Muscle layer of duodenum (tissue), 2 donors: ENCODE measurements around the gene CDC20B.
"Not testable (repeated sequence)": the region's sequence is repeated elsewhere in the genome, so short reads cannot be mapped to it uniquely, and the experiment has no call there.

Experiments
- H3K27ac ChIP-seq: one replicate; pipeline ENCODE4 v1.7.0; 2013; ENCODE audit warnings: mild to moderate bottlenecking, low read length
- H3K27me3 ChIP-seq: one replicate; pipeline ENCODE4 v1.7.0; 2013; ENCODE audit warnings: low read depth, mild to moderate bottlenecking, control low read depth, low read length
- H3K36me3 ChIP-seq, 2 donors: one replicate each; pipeline ENCODE4 v1.7.0; 2013; ENCODE audit warnings: low read length in 2 of 2, control low read depth in 1 of 2, mild to moderate bottlenecking in 1 of 2; ENCODE audit not compliant: insufficient read depth in 2 of 2, control insufficient read depth in 1 of 2
- H3K4me1 ChIP-seq, 2 donors: one replicate each; pipeline ENCODE4 v1.7.0; 2013; ENCODE audit warnings: low read length in 2 of 2, mild to moderate bottlenecking in 2 of 2, control low read depth in 1 of 2, moderate library complexity in 1 of 2; ENCODE audit not compliant: insufficient read depth in 2 of 2, control insufficient read depth in 1 of 2
- H3K4me3 ChIP-seq, 2 donors: one replicate each; pipeline ENCODE4 v1.7.0; 2013; ENCODE audit warnings: low read length in 2 of 2, low read depth in 1 of 2, mild to moderate bottlenecking in 1 of 2
- H3K9me3 ChIP-seq, 2 donors: one replicate each; pipeline ENCODE4 v1.7.0; 2013; ENCODE audit warnings: low read length in 2 of 2, control low read depth in 1 of 2, mild to moderate bottlenecking in 1 of 2; ENCODE audit not compliant: control insufficient read depth in 1 of 2
- donor health status: healthy.

Gene CDC20B

GRCh38 chr5:55101148-55101547 lies 71.8 kb downstream of the CDC20B start:
- H3K27ac ChIP-seq: not testable (repeated sequence)

DNA sequence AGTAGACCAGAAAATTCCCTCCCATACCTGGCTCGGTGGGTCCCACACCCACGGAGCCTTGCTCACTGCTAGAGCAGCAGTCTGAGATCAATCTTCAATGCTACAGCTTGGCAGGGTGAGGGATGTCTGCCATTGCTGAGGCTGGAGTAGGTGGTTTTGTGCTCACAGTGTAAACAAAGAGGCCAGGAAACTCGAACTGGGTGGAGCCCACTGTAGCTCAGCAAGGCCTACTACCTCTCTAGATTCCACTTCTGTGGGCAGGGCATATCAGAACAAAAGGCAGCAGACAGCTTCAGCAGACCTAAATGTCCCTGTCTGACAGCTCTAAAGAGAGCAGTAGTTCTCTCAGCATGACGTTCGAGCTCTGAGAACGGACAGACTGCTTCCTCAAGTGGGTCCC lies 76.1 kb downstream of the CDC20B start:
- H3K36me3 ChIP-seq: no peaks in the 10 kb centered on the region
- no peaks in the 10 kb centered on the region for H3K27me3 ChIP-seq
- H3K9me3 ChIP-seq: no peaks in the 10 kb centered on the region
- H3K4me1 ChIP-seq: no peaks in the 10 kb centered on the region
- no peak overlapping the region for H3K27ac ChIP-seq
- no peak overlapping the region for H3K4me3 ChIP-seq

More at GRCh38 chr5:55101148-55101547, 71.8 kb downstream of the CDC20B start:
- H3K4me1 ChIP-seq, H3K9me3 ChIP-seq, H3K4me3 ChIP-seq, H3K36me3 ChIP-seq, H3K27me3 ChIP-seq: not testable (repeated sequence)

DNA sequence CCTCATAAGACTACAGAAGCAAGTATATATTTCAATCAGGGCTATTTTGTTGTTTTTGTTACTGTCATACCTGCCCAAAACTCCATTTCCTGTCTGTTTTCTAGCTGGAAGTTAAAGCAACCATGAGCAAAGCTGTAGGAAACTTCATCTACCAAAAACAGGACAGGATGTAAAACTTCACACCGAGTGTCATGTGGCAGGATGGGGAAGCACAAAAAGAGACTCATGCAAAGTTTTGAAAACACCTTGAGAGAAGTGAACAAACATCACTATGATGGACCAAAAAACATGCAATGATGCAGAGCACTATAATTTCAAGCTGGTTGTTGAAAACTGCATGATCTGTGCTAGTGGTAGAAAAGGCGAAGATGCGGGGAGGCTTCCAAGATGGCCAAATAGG lies 76.8 kb downstream of the CDC20B start:
- Histone ChIP-seq H3K36me3 (no peaks in the 10 kb centered on the region), H3K4me1 (no peaks in the 10 kb centered on the region), H3K27ac (no peak overlapping the region), H3K9me3 (no peaks in the 10 kb centered on the region), H3K4me3 (no peak overlapping the region), H3K27me3 (no peaks in the 10 kb centered on the region)

DNA sequence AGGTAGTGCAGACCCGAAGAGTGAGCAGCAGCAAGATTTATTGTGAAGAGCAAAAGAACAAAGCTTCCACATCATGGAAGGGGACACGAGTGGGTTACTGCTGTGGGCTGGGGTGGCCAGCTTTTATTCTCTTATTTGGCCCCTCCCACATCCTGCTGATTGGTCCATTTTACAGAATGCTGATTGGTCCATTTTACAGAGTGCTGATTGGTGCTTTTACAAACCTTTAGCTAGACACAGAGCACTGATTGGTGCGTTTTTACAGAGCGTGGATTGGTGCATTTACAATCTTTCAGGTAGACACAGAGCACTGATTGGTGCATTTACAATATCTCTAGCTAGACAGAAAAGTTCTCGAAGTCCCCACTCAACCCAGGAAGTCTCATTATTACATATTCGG lies 82.0 kb downstream of the CDC20B start:
- not testable (repeated sequence) for H3K27ac ChIP-seq, H3K27me3 ChIP-seq, H3K9me3 ChIP-seq, H3K4me3 ChIP-seq, H3K4me1 ChIP-seq, H3K36me3 ChIP-seq

GRCh38 chr5:55089301-55089700 lies 83.7 kb downstream of the CDC20B start:
- not testable (repeated sequence) for H3K27me3 ChIP-seq, H3K27ac ChIP-seq

GRCh38 chr5:55081541-55081940 lies 91.4 kb downstream of the CDC20B start:
- no peaks in the 10 kb centered on the region for H3K27me3 ChIP-seq
- no peaks in the 10 kb centered on the region for H3K9me3 ChIP-seq
- no peaks in the 10 kb centered on the region for H3K36me3 ChIP-seq
- no peak overlapping the region for H3K27ac ChIP-seq
- no peak overlapping the region for H3K4me3 ChIP-seq
- no peaks in the 10 kb centered on the region for H3K4me1 ChIP-seq

More at GRCh38 chr5:55089301-55089700, 83.7 kb downstream of the CDC20B start:
- not testable (repeated sequence) for H3K4me1 ChIP-seq, H3K36me3 ChIP-seq, H3K4me3 ChIP-seq, H3K9me3 ChIP-seq

DNA sequence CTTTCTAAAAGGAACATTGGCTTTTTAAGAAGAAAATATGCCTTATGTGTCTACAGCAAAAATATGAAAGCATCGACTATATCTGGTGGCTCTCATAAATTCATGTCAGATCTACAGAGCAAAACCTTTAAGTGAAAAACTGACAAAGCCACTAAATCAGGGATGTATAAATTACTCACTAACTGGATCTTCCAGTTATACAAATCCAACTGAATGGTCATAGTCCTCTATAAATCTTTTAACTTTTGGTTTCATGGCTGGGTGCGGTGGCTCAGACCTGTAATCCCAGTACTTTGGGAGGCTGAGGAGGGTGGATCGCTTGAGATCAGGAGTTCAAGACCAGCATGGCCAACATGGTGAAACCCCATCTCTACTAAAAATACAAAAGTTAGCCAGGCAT lies 99.8 kb downstream of the CDC20B start:
- no peaks in the 10 kb centered on the region for H3K36me3 ChIP-seq
- no peak overlapping the region for H3K27ac ChIP-seq
- no peaks in the 10 kb centered on the region for H3K4me1 ChIP-seq
- H3K27me3 ChIP-seq: no peaks in the 10 kb centered on the region
- H3K9me3 ChIP-seq: no peaks in the 10 kb centered on the region
- H3K4me3 ChIP-seq: no peak overlapping the region

GRCh38 chr5:55072666-55073065 lies 100.3 kb downstream of the CDC20B start:
- H3K4me3 ChIP-seq: no peak overlapping the region
- no peaks in the 10 kb centered on the region for H3K36me3 ChIP-seq
- no peak overlapping the region for H3K27ac ChIP-seq

GRCh38 chr5:55071413-55071812 lies 101.6 kb downstream of the CDC20B start:
- Histone ChIP-seq H3K36me3 (no peaks in the 10 kb centered on the region), H3K9me3 (no peaks in the 10 kb centered on the region), H3K27me3 (no peaks in the 10 kb centered on the region), H3K4me1 (no peaks in the 10 kb centered on the region), H3K27ac (no peak overlapping the region), H3K4me3 (no peak overlapping the region)

More at GRCh38 chr5:55072666-55073065, 100.3 kb downstream of the CDC20B start:
- Histone ChIP-seq H3K4me1 (no peaks in the 10 kb centered on the region), H3K27me3 (no peaks in the 10 kb centered on the region), H3K9me3 (no peaks in the 10 kb centered on the region)

DNA sequence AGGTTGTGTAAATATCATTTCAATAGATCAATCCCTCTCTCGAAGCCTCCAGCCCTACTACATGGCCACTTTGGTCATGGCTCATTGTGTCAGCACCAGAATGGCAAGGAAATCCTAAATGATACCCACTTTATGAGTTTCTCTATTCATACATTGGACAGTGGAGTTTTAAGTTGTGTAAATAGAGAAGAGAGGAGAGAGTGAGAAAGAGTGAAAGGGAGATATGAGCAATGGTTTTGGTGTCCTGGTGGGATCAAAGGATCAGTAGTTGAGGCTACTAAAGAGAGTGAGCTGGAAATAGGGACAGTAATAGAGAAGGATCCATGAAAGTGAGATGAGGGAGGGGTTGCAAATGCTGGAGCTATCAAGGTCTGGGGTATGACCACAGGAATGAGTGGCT lies 102.0 kb downstream of the CDC20B start:
- Histone ChIP-seq H3K4me3 (no peak overlapping the region), H3K9me3 (no peaks in the 10 kb centered on the region), H3K27ac (no peak overlapping the region), H3K4me1 (no peaks in the 10 kb centered on the region), H3K27me3 (no peaks in the 10 kb centered on the region), H3K36me3 (no peaks in the 10 kb centered on the region)

DNA sequence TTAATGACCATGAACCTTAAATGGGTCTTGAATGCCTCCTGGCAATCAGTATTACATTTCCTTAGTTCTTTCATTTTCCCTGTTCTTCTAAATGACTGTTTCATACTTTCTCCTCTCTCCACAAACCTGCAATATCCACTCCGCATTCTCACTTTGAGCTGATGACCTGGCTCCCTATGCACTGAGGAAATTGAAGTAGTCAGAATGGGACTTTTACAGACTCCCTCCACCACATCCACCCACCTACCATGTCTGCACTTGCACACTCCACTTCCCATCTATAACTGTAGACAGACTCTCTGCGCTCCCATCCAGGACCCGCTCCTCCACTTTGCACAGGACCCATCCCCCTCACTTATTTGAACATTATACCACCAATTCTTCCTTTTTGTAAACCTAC lies 106.7 kb downstream of the CDC20B start:
- Histone ChIP-seq H3K4me1 (no peaks in the 10 kb centered on the region), H3K4me3 (no peak overlapping the region), H3K27ac (no peak overlapping the region), H3K27me3 (no peaks in the 10 kb centered on the region), H3K9me3 (no peaks in the 10 kb centered on the region), H3K36me3 (no peaks in the 10 kb centered on the region)

GRCh38 chr5:55064523-55064922 lies 108.5 kb downstream of the CDC20B start:
- H3K9me3 ChIP-seq: no peaks in the 10 kb centered on the region

More at GRCh38 chr5:55064523-55064922, 108.5 kb downstream of the CDC20B start:
- no peaks in the 10 kb centered on the region for H3K4me1 ChIP-seq
- no peaks in the 10 kb centered on the region for H3K27me3 ChIP-seq
- no peaks in the 10 kb centered on the region for H3K36me3 ChIP-seq
- no peak overlapping the region for H3K27ac ChIP-seq
- no peak overlapping the region for H3K4me3 ChIP-seq
